Measurements from ENCODE around the gene SMURF2. TPM values are rescaled to one million over a fixed set of nuclear protein-coding genes. Genes with fewer than 3 reads are reported as not detected.

The SMURF2 gene
- 10 to 100 TPM in 2 of 4 donors, 1 to 10 TPM in 2; 8.0 to 20.1 (median 12.9) TPM for polyA plus RNA-seq
- long read RNA-seq, donor 1 = 0 reads
- long read RNA-seq, donor 2, partial matches to known transcripts = 0 of 1 reads
- long read RNA-seq, donor 2, other reads (novel, unspliced or antisense) = 0 of 1 reads
- long read RNA-seq, donor 3, partial matches to known transcripts = 7 of 7 reads
- long read RNA-seq, donor 3, other reads (novel, unspliced or antisense) = 0 of 7 reads
- long read RNA-seq, donor 4 = 0 reads
- long read RNA-seq, donor 5 = 0 reads
- long read RNA-seq, donor 6 = 0 reads
- long read RNA-seq, donor 7, partial matches to known transcripts = 41 of 41 reads
- long read RNA-seq, donor 7, other reads (novel, unspliced or antisense) = 0 of 41 reads
- long read RNA-seq, donor 8, partial matches to known transcripts = 0 of 1 reads
- long read RNA-seq, donor 8, other reads (novel, unspliced or antisense) = 0 of 1 reads
- long read RNA-seq, donor 9 = 0 reads
- long read RNA-seq, donor 10, partial matches to known transcripts = 0 of 1 reads
- long read RNA-seq, donor 10, other reads (novel, unspliced or antisense) = 0 of 1 reads

DNA sequence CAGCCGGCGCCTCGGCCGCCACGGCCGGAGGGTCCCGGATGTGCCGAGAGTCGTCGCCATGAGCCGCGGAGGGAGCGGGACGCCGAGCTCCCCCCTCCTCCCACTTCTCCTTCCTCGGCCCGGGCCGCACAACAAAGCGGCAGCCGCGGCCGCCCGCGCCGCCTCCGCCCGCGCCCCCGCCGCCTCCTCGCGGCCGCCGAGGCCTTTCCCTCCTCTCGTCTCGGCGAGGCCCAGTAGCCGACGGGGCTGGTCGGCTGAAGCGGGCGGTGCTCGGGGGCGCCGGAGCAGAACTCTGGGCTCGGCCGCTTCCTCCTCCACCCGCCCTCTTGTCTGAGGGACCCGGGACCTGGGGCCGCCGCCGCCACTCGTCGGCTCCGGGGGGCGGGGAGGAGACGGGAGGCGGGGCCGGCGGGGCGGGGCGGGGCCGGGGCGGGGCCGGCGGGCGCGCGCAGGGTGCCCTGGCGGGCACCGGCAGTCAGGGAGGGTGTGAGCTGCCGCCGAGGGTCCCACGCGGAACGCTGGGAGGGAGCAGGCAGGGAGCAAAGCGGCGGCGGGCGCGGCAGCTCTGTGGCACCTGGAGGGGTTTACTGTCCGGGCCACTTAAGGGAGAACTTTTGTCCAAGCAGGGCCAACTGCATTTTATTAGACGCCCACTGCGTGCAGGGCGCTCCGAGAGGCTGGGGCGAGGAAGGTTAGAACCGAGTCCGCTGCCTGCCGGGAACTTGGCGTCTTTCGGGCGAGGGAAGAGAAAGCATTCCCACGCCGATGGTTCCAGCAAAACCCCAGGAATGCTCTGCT is at the start of gene SMURF2:
SMURF2 (minus strand) TSS at position 332 of the 798 bp plus-strand sequence. CDS start 427 bp downstream, outside the sequence.
- Histone ChIP-seq H3K27me3 (ENCODE audit: control insufficient read depth in 3 of 3, insufficient read depth in 3 of 3, low read length in 3 of 3) (no peaks in the 10 kb centered on the region), H3K27ac (ENCODE audit: low read depth in 1 of 3, low read length in 2 of 3) (peak within 1 kb of the TSS; percentile 77 to 95 (median 95)), H3K36me3 (ENCODE audit: control insufficient read depth in 3 of 3, insufficient read depth in 2 of 3, low read depth in 1 of 3, low read length in 3 of 3) (no peaks in the 10 kb centered on the region), H3K4me3 (ENCODE audit: low read depth in 1 of 3, low read length in 3 of 3) (peak within 1 kb of the TSS; percentile 87 to 99 (median 98)), H3K4me1 (ENCODE audit: control insufficient read depth in 3 of 3, insufficient read depth in 2 of 3, low read depth in 1 of 3, low read length in 2 of 3) (peaks cover 0 to 4% (median 4%) of the 10 kb centered on the region in 3 donors), H3K9me3 (ENCODE audit: control insufficient read depth in 2 of 2, insufficient read depth in 1 of 2, low read depth in 1 of 2, low read length in 1 of 2) (no peaks in the 10 kb centered on the region)
- 0% methylated on average over 53 to 95 of the region's 95 CpGs for WGBS, 3 donors
- DNase-seq (peak; percentile 73 to 88), FAIRE-seq (no peak)

DNA sequence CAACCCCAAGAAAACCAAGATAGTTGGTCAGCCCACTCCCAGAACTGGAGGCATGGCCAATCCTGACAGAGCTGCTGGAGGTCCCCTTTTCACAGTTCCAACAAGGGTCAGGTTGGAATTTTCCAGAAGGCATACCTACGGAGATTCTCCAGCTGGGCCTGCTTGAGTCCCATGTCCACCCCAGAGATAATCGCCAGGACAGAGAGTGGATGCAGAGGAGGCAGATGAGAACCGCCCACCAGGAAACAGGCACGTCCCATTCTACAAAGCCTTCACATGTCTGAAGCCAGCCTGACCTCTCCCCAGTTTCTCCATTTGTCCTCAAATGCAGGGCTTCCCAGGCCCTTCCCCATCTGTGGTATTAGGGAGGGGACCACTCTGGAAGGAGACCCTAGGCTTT is 47.4 kb upstream of the SMURF2 start:
- FAIRE-seq (no peak), DNase-seq (no peak)
- WGBS, 3 donors = 48 to 62% (median 49%) methylated on average over 4 of the region's 4 CpGs
- Histone ChIP-seq H3K9me3 (ENCODE audit: control insufficient read depth in 2 of 2, insufficient read depth in 1 of 2, low read depth in 1 of 2, low read length in 1 of 2) (no peaks in the 10 kb centered on the region), H3K27me3 (ENCODE audit: control insufficient read depth in 3 of 3, insufficient read depth in 3 of 3, low read length in 3 of 3) (no peaks in the 10 kb centered on the region), H3K27ac (ENCODE audit: low read depth in 1 of 3, low read length in 2 of 3) (peak overlapping the region; percentile 14 to 76 (median 65)), H3K4me1 (ENCODE audit: control insufficient read depth in 3 of 3, insufficient read depth in 2 of 3, low read depth in 1 of 3, low read length in 2 of 3) (peaks cover 2 to 50% (median 19%) of the 10 kb centered on the region in 3 donors), H3K36me3 (ENCODE audit: control insufficient read depth in 3 of 3, insufficient read depth in 2 of 3, low read depth in 1 of 3, low read length in 3 of 3) (no peaks in the 10 kb centered on the region), H3K4me3 (ENCODE audit: low read depth in 1 of 3, low read length in 3 of 3) (no peak overlapping the region)

DNA sequence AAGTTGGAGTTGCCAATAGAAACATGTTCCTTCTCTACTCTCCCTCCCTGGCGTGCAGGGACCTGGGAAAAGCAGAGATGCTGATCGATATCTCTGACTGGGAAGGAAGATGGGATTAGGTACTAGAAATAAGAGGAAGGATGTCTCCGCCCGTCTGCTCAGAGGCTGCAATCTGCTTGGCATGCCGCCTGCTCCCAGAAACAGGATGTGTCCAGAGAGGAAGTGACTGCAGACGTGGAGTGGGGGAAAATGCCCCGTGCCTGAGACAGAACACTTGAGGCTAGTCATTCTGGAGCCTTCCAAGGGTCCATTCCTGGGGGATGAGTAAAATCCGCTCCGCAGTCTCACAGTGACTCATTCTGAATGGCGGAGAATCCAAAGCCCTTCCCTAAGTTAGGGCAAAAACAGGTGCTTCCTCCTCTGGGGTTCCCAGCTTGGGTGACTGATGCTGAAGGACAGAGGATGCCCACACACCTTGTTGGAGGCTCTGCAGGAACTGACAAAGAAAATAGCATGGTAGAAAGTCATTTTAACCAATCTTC is 45.0 kb upstream of the SMURF2 start:
- 11 to 25% (median 17%) methylated on average over 10 of the region's 10 CpGs for WGBS, 3 donors
- peaks cover 0 to 9% of the 10 kb centered on the region in 2 donors for H3K9me3 ChIP-seq (ENCODE audit: control insufficient read depth in 2 of 2, insufficient read depth in 1 of 2, low read depth in 1 of 2, low read length in 1 of 2)
- no peak for FAIRE-seq
- no peaks in the 10 kb centered on the region for H3K36me3 ChIP-seq (ENCODE audit: control insufficient read depth in 3 of 3, insufficient read depth in 2 of 3, low read depth in 1 of 3, low read length in 3 of 3)
- peaks cover 2 to 54% (median 19%) of the 10 kb centered on the region in 3 donors for H3K4me1 ChIP-seq (ENCODE audit: control insufficient read depth in 3 of 3, insufficient read depth in 2 of 3, low read depth in 1 of 3, low read length in 2 of 3)
- peak; percentile 82 to 92 for DNase-seq
- H3K27me3 ChIP-seq (ENCODE audit: control insufficient read depth in 3 of 3, insufficient read depth in 3 of 3, low read length in 3 of 3) = no peaks in the 10 kb centered on the region
- peak overlapping the region; percentile 71 to 83 (median 72) for H3K27ac ChIP-seq (ENCODE audit: low read depth in 1 of 3, low read length in 2 of 3)
- no peak overlapping the region for H3K4me3 ChIP-seq (ENCODE audit: low read depth in 1 of 3, low read length in 3 of 3)

DNA sequence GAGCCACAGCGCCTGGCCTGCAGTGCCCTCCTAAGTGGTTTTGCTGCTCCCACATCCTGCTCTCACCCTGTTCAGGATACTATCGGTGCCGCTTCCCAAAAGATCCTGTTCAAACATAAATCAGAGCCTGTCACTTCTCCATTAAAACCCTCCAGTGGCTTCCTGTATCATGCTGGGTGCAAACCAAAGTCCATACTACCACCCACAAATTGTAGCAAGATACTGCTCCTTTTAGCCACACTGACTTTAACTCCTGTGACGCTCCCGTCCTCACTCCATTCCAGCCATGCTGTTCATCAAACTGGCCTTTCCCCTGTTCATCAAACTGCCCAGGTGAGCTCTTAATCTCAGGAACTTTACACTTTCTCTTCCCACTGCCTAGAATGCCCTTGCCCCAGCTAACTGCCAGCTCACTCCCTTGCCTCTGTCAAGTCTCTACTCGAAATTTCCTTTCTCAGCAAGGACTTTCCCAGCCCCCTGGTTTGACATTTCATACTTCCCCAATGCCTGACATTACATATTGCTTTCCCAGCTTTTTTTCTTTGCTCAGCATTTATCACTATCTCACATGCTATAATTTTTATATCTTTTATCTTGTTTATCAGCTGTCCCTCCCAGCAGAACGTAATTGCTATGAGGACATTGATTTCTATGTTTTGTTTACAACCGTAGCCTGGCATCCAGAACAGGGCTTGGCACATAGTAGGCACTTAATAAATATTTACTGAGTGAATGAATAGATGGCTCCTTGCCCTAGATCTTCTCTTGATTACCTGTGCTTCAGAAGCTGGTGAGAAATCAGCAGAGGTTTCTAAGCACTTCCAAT is 44.3 kb upstream of the SMURF2 start:
- Histone ChIP-seq H3K4me1 (ENCODE audit: control insufficient read depth in 3 of 3, insufficient read depth in 2 of 3, low read depth in 1 of 3, low read length in 2 of 3) (peaks cover 2 to 54% (median 19%) of the 10 kb centered on the region in 3 donors), H3K36me3 (ENCODE audit: control insufficient read depth in 3 of 3, insufficient read depth in 2 of 3, low read depth in 1 of 3, low read length in 3 of 3) (no peaks in the 10 kb centered on the region), H3K27me3 (ENCODE audit: control insufficient read depth in 3 of 3, insufficient read depth in 3 of 3, low read length in 3 of 3) (no peaks in the 10 kb centered on the region), H3K4me3 (ENCODE audit: low read depth in 1 of 3, low read length in 3 of 3) (no peak overlapping the region), H3K9me3 (ENCODE audit: control insufficient read depth in 2 of 2, insufficient read depth in 1 of 2, low read depth in 1 of 2, low read length in 1 of 2) (peaks cover 0 to 9% of the 10 kb centered on the region in 2 donors), H3K27ac (ENCODE audit: low read depth in 1 of 3, low read length in 2 of 3) (peak overlapping the region; percentile 71 to 83 (median 72))
- FAIRE-seq = no peak
- peak; percentile 76 to 96 for DNase-seq
- WGBS, 3 donors = 12 to 40% (median 26%) methylated on average over 8 of the region's 8 CpGs

DNA sequence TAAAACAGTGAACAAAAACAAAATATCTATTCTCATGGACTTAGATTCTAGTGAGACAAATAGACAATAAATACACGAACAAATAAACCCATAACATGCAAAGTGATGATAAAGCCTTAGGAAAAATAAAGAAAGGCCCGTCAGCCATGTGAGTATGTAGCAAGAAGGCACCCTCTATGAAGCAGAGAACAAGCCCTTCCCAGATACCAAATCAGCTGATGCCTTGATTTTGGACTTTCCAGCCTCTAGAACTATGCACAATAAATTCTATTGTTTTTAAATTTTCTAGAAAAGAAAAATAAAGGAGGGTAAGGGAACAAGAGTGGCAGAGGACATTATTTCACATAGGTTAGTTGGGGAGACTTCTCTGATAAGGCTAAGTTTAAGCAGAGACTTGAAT is 40.7 kb upstream of the SMURF2 start:
- H3K27ac ChIP-seq (ENCODE audit: low read depth in 1 of 3, low read length in 2 of 3) = no peak overlapping the region
- no peaks in the 10 kb centered on the region for H3K36me3 ChIP-seq (ENCODE audit: control insufficient read depth in 3 of 3, insufficient read depth in 2 of 3, low read depth in 1 of 3, low read length in 3 of 3)
- DNase-seq (no peak), FAIRE-seq (no peak)
- peaks cover 0 to 9% of the 10 kb centered on the region in 2 donors for H3K9me3 ChIP-seq (ENCODE audit: control insufficient read depth in 2 of 2, insufficient read depth in 1 of 2, low read depth in 1 of 2, low read length in 1 of 2)
- no peaks in the 10 kb centered on the region for H3K27me3 ChIP-seq (ENCODE audit: control insufficient read depth in 3 of 3, insufficient read depth in 3 of 3, low read length in 3 of 3)
- H3K4me3 ChIP-seq (ENCODE audit: low read depth in 1 of 3, low read length in 3 of 3) = no peak overlapping the region
- 89 to 95% (median 90%) methylated on average over 2 of the region's 2 CpGs for WGBS, 3 donors
- H3K4me1 ChIP-seq (ENCODE audit: control insufficient read depth in 3 of 3, insufficient read depth in 2 of 3, low read depth in 1 of 3, low read length in 2 of 3) = peaks cover 0 to 34% (median 6%) of the 10 kb centered on the region in 3 donors

DNA sequence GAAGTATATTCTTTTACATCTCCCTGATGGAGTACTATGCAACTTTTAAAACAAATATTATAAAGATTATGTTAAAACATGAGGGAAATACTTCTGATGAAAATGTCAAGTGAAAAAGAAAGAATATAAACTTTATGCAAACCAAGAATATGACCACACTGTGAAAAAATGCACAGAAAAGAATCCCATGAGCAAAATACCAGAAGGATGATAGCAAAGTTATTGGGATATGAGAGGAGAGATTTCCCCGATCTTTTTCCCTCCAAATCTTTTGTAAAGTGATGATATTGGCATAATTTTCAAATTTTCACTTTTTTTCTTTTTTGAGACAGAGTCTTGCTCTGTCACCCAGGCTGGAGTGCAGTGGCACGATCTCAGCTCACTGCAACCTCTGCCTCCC is 36.6 kb upstream of the SMURF2 start:
- no peaks in the 10 kb centered on the region for H3K36me3 ChIP-seq (ENCODE audit: control insufficient read depth in 3 of 3, insufficient read depth in 2 of 3, low read depth in 1 of 3, low read length in 3 of 3)

DNA sequence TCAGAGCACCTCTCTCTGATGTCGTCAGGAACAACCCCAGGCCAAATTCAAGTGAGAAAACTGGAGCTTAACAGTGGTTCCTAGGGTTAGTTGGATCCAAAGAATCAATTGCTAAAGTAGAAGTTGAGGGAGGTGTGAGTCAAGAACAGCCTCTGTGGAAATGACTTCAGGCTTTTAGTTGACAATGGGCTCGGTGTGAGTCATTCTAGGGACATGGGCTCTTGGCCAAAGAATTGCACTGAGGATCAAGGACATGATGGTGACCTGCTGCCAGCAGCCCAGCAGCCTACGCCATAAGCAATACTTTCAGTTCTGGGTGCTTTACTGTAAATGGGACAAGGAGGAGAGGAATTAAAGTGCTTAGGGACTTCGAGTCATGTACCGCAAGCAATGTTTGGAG is 32.1 kb upstream of the SMURF2 start:
- no peaks in the 10 kb centered on the region for H3K9me3 ChIP-seq (ENCODE audit: control insufficient read depth in 2 of 2, insufficient read depth in 1 of 2, low read depth in 1 of 2, low read length in 1 of 2)
- H3K27ac ChIP-seq (ENCODE audit: low read depth in 1 of 3, low read length in 2 of 3) = peak overlapping the region in 1 of 3 donors; percentile 76
- no peaks in the 10 kb centered on the region for H3K4me1 ChIP-seq (ENCODE audit: control insufficient read depth in 3 of 3, insufficient read depth in 2 of 3, low read depth in 1 of 3, low read length in 2 of 3)
- DNase-seq (peak in 1 of 2 donors; percentile 93), FAIRE-seq (no peak)
- H3K4me3 ChIP-seq (ENCODE audit: low read depth in 1 of 3, low read length in 3 of 3) = no peak overlapping the region
- H3K36me3 ChIP-seq (ENCODE audit: control insufficient read depth in 3 of 3, insufficient read depth in 2 of 3, low read depth in 1 of 3, low read length in 3 of 3) = no peaks in the 10 kb centered on the region
- no peaks in the 10 kb centered on the region for H3K27me3 ChIP-seq (ENCODE audit: control insufficient read depth in 3 of 3, insufficient read depth in 3 of 3, low read length in 3 of 3)
- WGBS, 3 donors = 19 to 40% (median 22%) methylated on average over 5 of the region's 5 CpGs

More for the DNA sequence above, 36.6 kb upstream of the SMURF2 start:
- no peak overlapping the region for H3K4me3 ChIP-seq (ENCODE audit: low read depth in 1 of 3, low read length in 3 of 3)
- H3K27me3 ChIP-seq (ENCODE audit: control insufficient read depth in 3 of 3, insufficient read depth in 3 of 3, low read length in 3 of 3) = no peaks in the 10 kb centered on the region
- peaks cover 0 to 6% of the 10 kb centered on the region in 2 donors for H3K9me3 ChIP-seq (ENCODE audit: control insufficient read depth in 2 of 2, insufficient read depth in 1 of 2, low read depth in 1 of 2, low read length in 1 of 2)
- no peak for FAIRE-seq
- no peaks in the 10 kb centered on the region for H3K4me1 ChIP-seq (ENCODE audit: control insufficient read depth in 3 of 3, insufficient read depth in 2 of 3, low read depth in 1 of 3, low read length in 2 of 3)
- 77 to 98% (median 91%) methylated on average over 2 of the region's 2 CpGs for WGBS, 3 donors
- no peak for DNase-seq
- no peak overlapping the region for H3K27ac ChIP-seq (ENCODE audit: low read depth in 1 of 3, low read length in 2 of 3)

All from small intestine (tissue), 16 donors.